ENCODE data around the gene SUSD4.

The SUSD4 gene

GRCh38 chr1:223331929-223332328 is 32.0 kb downstream of the SUSD4 start:
- TF ChIP-seq CTCF (IDR thresholded peaks at IDR 0.05; ENCODE audit: low read depth, low read length, missing control alignments), result no peak
- in situ Hi-C loops (cut with HindIII; ENCODE audit: low pct_ligation_motif_present, low sequenced_read_pairs), result no loop called here
- Histone ChIP-seq H3K36me3 (replicated peaks) (no peaks in the 10 kb centered on the region), H3K27me3 (replicated peaks) (no peaks in the 10 kb centered on the region), H3K27ac (no peak overlapping the region), H3K4me3 (ENCODE audit: low read depth, low read length) (no peak overlapping the region)
- DNase-seq, result peak; percentile 5

GRCh38 chr1:223331301-223331700 is 32.7 kb downstream of the SUSD4 start:
- no peak for TF ChIP-seq CTCF (IDR thresholded peaks at IDR 0.05; ENCODE audit: low read depth, low read length, missing control alignments)
- DNase-seq, result no peak
- Histone ChIP-seq H3K36me3 (replicated peaks) (no peaks in the 10 kb centered on the region), H3K27me3 (replicated peaks) (no peaks in the 10 kb centered on the region), H3K4me3 (ENCODE audit: low read depth, low read length) (no peak overlapping the region), H3K27ac (no peak overlapping the region)
- in situ Hi-C loops (cut with HindIII; ENCODE audit: low pct_ligation_motif_present, low sequenced_read_pairs), result no loop called here

- H3K27ac ChIP-seq, result no peak overlapping the region
- H3K27me3 ChIP-seq (replicated peaks), result no peaks in the 10 kb centered on the region
- TF ChIP-seq CTCF (IDR thresholded peaks at IDR 0.05; ENCODE audit: low read depth, low read length, missing control alignments), result no peak
- H3K4me3 ChIP-seq (ENCODE audit: low read depth, low read length), result no peak overlapping the region
- no peaks in the 10 kb centered on the region for H3K36me3 ChIP-seq (replicated peaks)
- in situ Hi-C loops (cut with HindIII; ENCODE audit: low pct_ligation_motif_present, low sequenced_read_pairs), result no loop called here
- no peak for DNase-seq
Observed at GRCh38 chr1:223330466-223330865, 33.5 kb downstream of the SUSD4 start.

GRCh38 chr1:223329664-223330415 is 34.1 kb downstream of the SUSD4 start:
- in situ Hi-C loops (cut with HindIII; ENCODE audit: low pct_ligation_motif_present, low sequenced_read_pairs), result no loop called here
- H3K27ac ChIP-seq, result no peak overlapping the region
- H3K4me3 ChIP-seq (ENCODE audit: low read depth, low read length), result no peak overlapping the region
- DNase-seq, result no peak
- no peaks in the 10 kb centered on the region for H3K27me3 ChIP-seq (replicated peaks)
- H3K36me3 ChIP-seq (replicated peaks), result no peaks in the 10 kb centered on the region
- TF ChIP-seq CTCF (IDR thresholded peaks at IDR 0.05; ENCODE audit: low read depth, low read length, missing control alignments), result no peak

- DNase-seq, result no peak
- no peaks in the 10 kb centered on the region for H3K27me3 ChIP-seq (replicated peaks)
- TF ChIP-seq CTCF (IDR thresholded peaks at IDR 0.05; ENCODE audit: low read depth, low read length, missing control alignments), result no peak
Observed at GRCh38 chr1:223329252-223329651, 34.7 kb downstream of the SUSD4 start.

GRCh38 chr1:223328566-223328965 is 35.4 kb downstream of the SUSD4 start:
- TF ChIP-seq CTCF (IDR thresholded peaks at IDR 0.05; ENCODE audit: low read depth, low read length, missing control alignments), result no peak
- H3K4me3 ChIP-seq (ENCODE audit: low read depth, low read length), result no peak overlapping the region
- no peak overlapping the region for H3K27ac ChIP-seq
- H3K27me3 ChIP-seq (replicated peaks), result no peaks in the 10 kb centered on the region
- H3K36me3 ChIP-seq (replicated peaks), result no peaks in the 10 kb centered on the region
- no peak for DNase-seq
- in situ Hi-C loops (cut with HindIII; ENCODE audit: low pct_ligation_motif_present, low sequenced_read_pairs), result no loop called here

More at GRCh38 chr1:223329252-223329651, 34.7 kb downstream of the SUSD4 start:
- in situ Hi-C loops (cut with HindIII; ENCODE audit: low pct_ligation_motif_present, low sequenced_read_pairs), result no loop called here
- H3K4me3 ChIP-seq (ENCODE audit: low read depth, low read length), result no peak overlapping the region
- no peak overlapping the region for H3K27ac ChIP-seq
- H3K36me3 ChIP-seq (replicated peaks), result no peaks in the 10 kb centered on the region
